ENCODE data around the gene GABARAP.

DNA sequence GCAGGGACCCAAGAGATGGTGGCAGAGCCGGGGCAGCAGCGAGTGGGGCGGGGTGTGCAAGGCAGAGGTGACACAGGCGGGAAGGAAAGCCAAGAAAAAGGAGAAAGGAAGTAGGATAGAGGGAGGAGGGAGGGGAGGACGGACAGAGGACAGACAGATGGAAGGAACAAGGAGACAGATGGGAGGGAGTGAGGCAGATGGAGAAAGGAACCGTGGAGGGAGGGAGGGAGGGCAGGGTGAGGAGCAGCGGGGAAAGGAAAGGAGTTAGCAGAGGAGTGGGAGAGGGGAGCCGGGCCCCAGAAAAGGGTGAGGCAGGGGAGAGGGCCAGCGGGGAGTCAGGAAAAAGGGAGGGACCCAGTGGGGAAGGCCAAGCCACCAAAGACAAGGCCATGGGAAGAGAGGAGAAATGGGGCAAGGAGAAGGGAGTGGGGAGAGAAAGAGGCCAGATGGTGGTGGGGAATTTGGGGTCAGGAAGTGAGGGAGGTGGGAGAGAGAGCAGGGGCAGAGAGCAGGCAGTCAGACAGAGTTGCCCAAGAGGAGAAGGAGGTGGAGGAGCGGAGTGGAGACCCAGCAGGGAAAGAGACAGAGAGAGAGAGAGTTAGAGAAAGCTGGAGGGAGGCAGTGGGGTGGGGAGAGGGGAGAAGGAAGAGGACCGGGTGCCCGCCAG is 49.8 kb downstream of the GABARAP start:
- TF ChIP-seq, protein P1, sequence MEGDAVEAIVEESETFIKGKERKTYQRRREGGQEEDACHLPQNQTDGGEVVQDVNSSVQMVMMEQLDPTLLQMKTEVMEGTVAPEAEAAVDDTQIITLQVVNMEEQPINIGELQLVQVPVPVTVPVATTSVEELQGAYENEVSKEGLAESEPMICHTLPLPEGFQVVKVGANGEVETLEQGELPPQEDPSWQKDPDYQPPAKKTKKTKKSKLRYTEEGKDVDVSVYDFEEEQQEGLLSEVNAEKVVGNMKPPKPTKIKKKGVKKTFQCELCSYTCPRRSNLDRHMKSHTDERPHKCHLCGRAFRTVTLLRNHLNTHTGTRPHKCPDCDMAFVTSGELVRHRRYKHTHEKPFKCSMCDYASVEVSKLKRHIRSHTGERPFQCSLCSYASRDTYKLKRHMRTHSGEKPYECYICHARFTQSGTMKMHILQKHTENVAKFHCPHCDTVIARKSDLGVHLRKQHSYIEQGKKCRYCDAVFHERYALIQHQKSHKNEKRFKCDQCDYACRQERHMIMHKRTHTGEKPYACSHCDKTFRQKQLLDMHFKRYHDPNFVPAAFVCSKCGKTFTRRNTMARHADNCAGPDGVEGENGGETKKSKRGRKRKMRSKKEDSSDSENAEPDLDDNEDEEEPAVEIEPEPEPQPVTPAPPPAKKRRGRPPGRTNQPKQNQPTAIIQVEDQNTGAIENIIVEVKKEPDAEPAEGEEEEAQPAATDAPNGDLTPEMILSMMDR (IDR thresholded peaks at IDR 0.05) = no peak
- no peak for TF ChIP-seq POLR2A (IDR thresholded peaks at IDR 0.05)
- TF ChIP-seq EP300 (IDR thresholded peaks at IDR 0.05) = no peak
